ENCODE measurements around the gene PIAS1. TPM values are rescaled to one million over a fixed set of nuclear protein-coding genes. Genes with fewer than 3 reads are reported as not detected.
"Not testable (repeated sequence)": the region's sequence is repeated elsewhere in the genome, so short reads cannot be mapped to it uniquely, and the experiment has no call there.

Gene PIAS1
- total RNA-seq, 3 donors from 2014 or later (not counting 1 experiment from before 2014, with no cell fraction given) = 94.7 to 103 (median 99.2) TPM

GRCh38 chr15:68210821-68211655 is 156.9 kb downstream of the PIAS1 start:
- Mint-ChIP-seq H3K4me1 (peaks cover 0 to 28% of the 10 kb centered on the region in 2 donors), H3K9me3 (no peaks in the 10 kb centered on the region), H3K4me3 (no peak overlapping the region), H3K36me3 (no peaks in the 10 kb centered on the region), H3K27me3 (ENCODE audit: low read depth in 2 of 2) (no peaks in the 10 kb centered on the region), H3K27ac (no peak overlapping the region)
- DNase-seq (peak; percentile 30 to 66), ATAC-seq (peak in 2 of 3 donors; percentile 67 to 74)
- Histone ChIP-seq H3K27me3 (ENCODE audit: control insufficient read depth, insufficient read depth, low read length) (no peaks in the 10 kb centered on the region), H3K9me3 (ENCODE audit: control insufficient read depth, insufficient read depth, low read length) (no peaks in the 10 kb centered on the region), H3K4me1 (ENCODE audit: control insufficient read depth, insufficient read depth, low read length) (peaks cover 28% of the 10 kb centered on the region), H3K27ac (ENCODE audit: low read length) (no peak overlapping the region), H3K36me3 (ENCODE audit: control insufficient read depth, insufficient read depth, low read length) (no peaks in the 10 kb centered on the region), H3K4me3 (ENCODE audit: low read length) (no peak overlapping the region)
- 68% methylated on average over 23 of the region's 23 CpGs for WGBS (ENCODE audit: insufficient coverage)
- peak; percentile 66 for TF ChIP-seq CTCF (IDR thresholded peaks at IDR 0.05)
- intact Hi-C loops (cut with micrococcal nuclease) = loop anchor here (1.0 kb wide), 1 partner anchor 348 kb away; no protein-coding TSS in a partner anchor

- WGBS (ENCODE audit: insufficient coverage) = 97% methylated on average over 14 of the region's 14 CpGs
- intact Hi-C loops (cut with micrococcal nuclease) = no loop called here
Measured at GRCh38 chr15:68211656-68212320, 157.7 kb downstream of the PIAS1 start.

GRCh38 chr15:68213491-68213845 is 159.4 kb downstream of the PIAS1 start:
- H3K36me3 ChIP-seq (ENCODE audit: control insufficient read depth, insufficient read depth, low read length); H3K27ac Mint-ChIP-seq; H3K36me3 Mint-ChIP-seq; H3K9me3 Mint-ChIP-seq; ATAC-seq; intact Hi-C loops (cut with micrococcal nuclease); H3K27ac ChIP-seq (ENCODE audit: low read length); DNase-seq; H3K27me3 Mint-ChIP-seq (ENCODE audit: low read depth in 2 of 2); H3K4me3 ChIP-seq (ENCODE audit: low read length); H3K9me3 ChIP-seq (ENCODE audit: control insufficient read depth, insufficient read depth, low read length); H3K27me3 ChIP-seq (ENCODE audit: control insufficient read depth, insufficient read depth, low read length); H3K4me3 Mint-ChIP-seq: not testable (repeated sequence)
- WGBS (ENCODE audit: insufficient coverage) = 97% methylated on average over 6 of the region's 6 CpGs
- H3K4me1 Mint-ChIP-seq = peaks cover 5 to 15% of the 10 kb centered on the region in 2 donors
- H3K4me1 ChIP-seq (ENCODE audit: control insufficient read depth, insufficient read depth, low read length) = peaks cover 19% of the 10 kb centered on the region

More at GRCh38 chr15:68211656-68212320, 157.7 kb downstream of the PIAS1 start:
- H3K4me3 Mint-ChIP-seq = no peak overlapping the region
- H3K4me1 Mint-ChIP-seq = peaks cover 5 to 21% of the 10 kb centered on the region in 2 donors
- H3K36me3 Mint-ChIP-seq = no peaks in the 10 kb centered on the region
- Histone ChIP-seq H3K4me1 (ENCODE audit: control insufficient read depth, insufficient read depth, low read length) (peaks cover 23% of the 10 kb centered on the region), H3K4me3 (ENCODE audit: low read length) (no peak overlapping the region), H3K36me3 (ENCODE audit: control insufficient read depth, insufficient read depth, low read length) (peaks cover 4% of the 10 kb centered on the region), H3K27ac (ENCODE audit: low read length) (no peak overlapping the region), H3K27me3 (ENCODE audit: control insufficient read depth, insufficient read depth, low read length) (no peaks in the 10 kb centered on the region), H3K9me3 (ENCODE audit: control insufficient read depth, insufficient read depth, low read length) (no peaks in the 10 kb centered on the region)
- no peak for DNase-seq
- H3K9me3 Mint-ChIP-seq = no peaks in the 10 kb centered on the region
- no peak for TF ChIP-seq CTCF (IDR thresholded peaks at IDR 0.05)
- ATAC-seq = no peak
- H3K27ac Mint-ChIP-seq = no peak overlapping the region
- no peaks in the 10 kb centered on the region for H3K27me3 Mint-ChIP-seq (ENCODE audit: low read depth in 2 of 2)
